ENCODE measurements around the gene UBA6.

Gene UBA6

GRCh38 chr4:67575232-67576058 lies 125.5 kb downstream of the UBA6 start:
- DNase-seq: no peak

- no peak for DNase-seq
Measured at GRCh38 chr4:67573193-67573592, 127.8 kb downstream of the UBA6 start.

- no peak for DNase-seq
Measured at GRCh38 chr4:67571975-67572374, 129.0 kb downstream of the UBA6 start.

- DNase-seq: no peak
Measured at GRCh38 chr4:67570537-67570936, 130.4 kb downstream of the UBA6 start.

- DNase-seq: no peak
Measured at GRCh38 chr4:67568820-67569219, 132.1 kb downstream of the UBA6 start.

GRCh38 chr4:67566335-67566734 lies 134.6 kb downstream of the UBA6 start:
- DNase-seq: no peak

- no peak for DNase-seq
Measured at GRCh38 chr4:67565284-67565683, 135.7 kb downstream of the UBA6 start.
